ENCODE measurements around the gene IQGAP1.

IQGAP1 gene

DNA sequence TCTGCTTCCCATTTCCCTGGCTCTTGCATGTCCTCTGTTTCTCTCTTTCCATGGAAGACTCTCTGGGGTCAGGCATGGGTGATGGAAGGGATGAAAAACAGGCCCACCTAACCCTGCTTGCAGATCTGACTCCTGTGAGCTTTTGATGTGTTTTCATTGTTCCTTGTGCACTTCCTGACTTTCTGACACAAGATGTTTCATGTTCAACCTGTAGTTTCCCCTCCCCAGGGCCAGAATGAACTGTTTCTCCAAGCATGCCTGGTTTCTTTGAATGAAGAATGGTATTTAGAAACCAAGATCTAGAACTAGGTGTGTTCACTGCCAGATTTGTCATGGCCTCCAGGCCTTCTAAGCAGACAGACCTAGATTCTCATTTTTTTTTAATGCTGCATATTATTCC is 105.6 kb downstream of the IQGAP1 start:
- no peak for ATAC-seq
- no peak for TF ChIP-seq ESRRG (CRISPR knock-in tag; IDR thresholded peaks at IDR 0.05)
- no peak for TF ChIP-seq RARB (CRISPR knock-in tag; IDR thresholded peaks at IDR 0.05)
- no peak for TF ChIP-seq ZNF8 (CRISPR knock-in tag; IDR thresholded peaks at IDR 0.05)
- no peak for TF ChIP-seq OSR1 (CRISPR knock-in tag; IDR thresholded peaks at IDR 0.05)
- no peak for TF ChIP-seq ZNF70 (CRISPR knock-in tag; IDR thresholded peaks at IDR 0.05)
- TF ChIP-seq ZC3H10 (CRISPR knock-in tag; IDR thresholded peaks at IDR 0.05), result no peak
- no peak for TF ChIP-seq TCF4 (CRISPR knock-in tag; IDR thresholded peaks at IDR 0.05; ENCODE audit: borderline replicate concordance)
- TF ChIP-seq ISL1 (CRISPR knock-in tag; IDR thresholded peaks at IDR 0.05), result no peak
- TF ChIP-seq, protein P1, sequence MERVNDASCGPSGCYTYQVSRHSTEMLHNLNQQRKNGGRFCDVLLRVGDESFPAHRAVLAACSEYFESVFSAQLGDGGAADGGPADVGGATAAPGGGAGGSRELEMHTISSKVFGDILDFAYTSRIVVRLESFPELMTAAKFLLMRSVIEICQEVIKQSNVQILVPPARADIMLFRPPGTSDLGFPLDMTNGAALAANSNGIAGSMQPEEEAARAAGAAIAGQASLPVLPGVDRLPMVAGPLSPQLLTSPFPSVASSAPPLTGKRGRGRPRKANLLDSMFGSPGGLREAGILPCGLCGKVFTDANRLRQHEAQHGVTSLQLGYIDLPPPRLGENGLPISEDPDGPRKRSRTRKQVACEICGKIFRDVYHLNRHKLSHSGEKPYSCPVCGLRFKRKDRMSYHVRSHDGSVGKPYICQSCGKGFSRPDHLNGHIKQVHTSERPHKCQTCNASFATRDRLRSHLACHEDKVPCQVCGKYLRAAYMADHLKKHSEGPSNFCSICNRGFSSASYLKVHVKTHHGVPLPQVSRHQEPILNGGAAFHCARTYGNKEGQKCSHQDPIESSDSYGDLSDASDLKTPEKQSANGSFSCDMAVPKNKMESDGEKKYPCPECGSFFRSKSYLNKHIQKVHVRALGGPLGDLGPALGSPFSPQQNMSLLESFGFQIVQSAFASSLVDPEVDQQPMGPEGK (CRISPR knock-in tag; IDR thresholded peaks at IDR 0.05; ENCODE audit: borderline replicate concordance), result no peak
- TF ChIP-seq BACH2 (CRISPR knock-in tag; IDR thresholded peaks at IDR 0.05; ENCODE audit: borderline replicate concordance), result no peak
- TF ChIP-seq, protein P2, sequence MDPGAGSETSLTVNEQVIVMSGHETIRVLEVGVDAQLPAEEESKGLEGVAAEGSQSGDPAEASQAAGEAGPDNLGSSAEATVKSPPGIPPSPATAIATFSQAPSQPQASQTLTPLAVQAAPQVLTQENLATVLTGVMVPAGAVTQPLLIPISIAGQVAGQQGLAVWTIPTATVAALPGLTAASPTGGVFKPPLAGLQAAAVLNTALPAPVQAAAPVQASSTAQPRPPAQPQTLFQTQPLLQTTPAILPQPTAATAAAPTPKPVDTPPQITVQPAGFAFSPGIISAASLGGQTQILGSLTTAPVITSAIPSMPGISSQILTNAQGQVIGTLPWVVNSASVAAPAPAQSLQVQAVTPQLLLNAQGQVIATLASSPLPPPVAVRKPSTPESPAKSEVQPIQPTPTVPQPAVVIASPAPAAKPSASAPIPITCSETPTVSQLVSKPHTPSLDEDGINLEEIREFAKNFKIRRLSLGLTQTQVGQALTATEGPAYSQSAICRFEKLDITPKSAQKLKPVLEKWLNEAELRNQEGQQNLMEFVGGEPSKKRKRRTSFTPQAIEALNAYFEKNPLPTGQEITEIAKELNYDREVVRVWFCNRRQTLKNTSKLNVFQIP (CRISPR knock-in tag; IDR thresholded peaks at IDR 0.05; ENCODE audit: borderline replicate concordance, low read depth), result no peak
- TF ChIP-seq, protein P3, sequence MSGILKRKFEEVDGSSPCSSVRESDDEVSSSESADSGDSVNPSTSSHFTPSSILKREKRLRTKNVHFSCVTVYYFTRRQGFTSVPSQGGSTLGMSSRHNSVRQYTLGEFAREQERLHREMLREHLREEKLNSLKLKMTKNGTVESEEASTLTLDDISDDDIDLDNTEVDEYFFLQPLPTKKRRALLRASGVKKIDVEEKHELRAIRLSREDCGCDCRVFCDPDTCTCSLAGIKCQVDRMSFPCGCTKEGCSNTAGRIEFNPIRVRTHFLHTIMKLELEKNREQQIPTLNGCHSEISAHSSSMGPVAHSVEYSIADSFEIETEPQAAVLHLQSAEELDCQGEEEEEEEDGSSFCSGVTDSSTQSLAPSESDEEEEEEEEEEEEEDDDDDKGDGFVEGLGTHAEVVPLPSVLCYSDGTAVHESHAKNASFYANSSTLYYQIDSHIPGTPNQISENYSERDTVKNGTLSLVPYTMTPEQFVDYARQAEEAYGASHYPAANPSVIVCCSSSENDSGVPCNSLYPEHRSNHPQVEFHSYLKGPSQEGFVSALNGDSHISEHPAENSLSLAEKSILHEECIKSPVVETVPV (CRISPR knock-in tag; IDR thresholded peaks at IDR 0.05), result no peak
- TF ChIP-seq, protein P4, sequence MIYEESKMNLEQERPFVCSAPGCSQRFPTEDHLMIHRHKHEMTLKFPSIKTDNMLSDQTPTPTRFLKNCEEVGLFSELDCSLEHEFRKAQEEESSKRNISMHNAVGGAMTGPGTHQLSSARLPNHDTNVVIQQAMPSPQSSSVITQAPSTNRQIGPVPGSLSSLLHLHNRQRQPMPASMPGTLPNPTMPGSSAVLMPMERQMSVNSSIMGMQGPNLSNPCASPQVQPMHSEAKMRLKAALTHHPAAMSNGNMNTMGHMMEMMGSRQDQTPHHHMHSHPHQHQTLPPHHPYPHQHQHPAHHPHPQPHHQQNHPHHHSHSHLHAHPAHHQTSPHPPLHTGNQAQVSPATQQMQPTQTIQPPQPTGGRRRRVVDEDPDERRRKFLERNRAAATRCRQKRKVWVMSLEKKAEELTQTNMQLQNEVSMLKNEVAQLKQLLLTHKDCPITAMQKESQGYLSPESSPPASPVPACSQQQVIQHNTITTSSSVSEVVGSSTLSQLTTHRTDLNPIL (CRISPR knock-in tag; IDR thresholded peaks at IDR 0.05; ENCODE audit: low read depth), result no peak
- TF ChIP-seq CSDC2 (CRISPR knock-in tag; IDR thresholded peaks at IDR 0.05), result no peak
- no peak for TF ChIP-seq SNAI2 (CRISPR knock-in tag; IDR thresholded peaks at IDR 0.05)
- no peak for TF ChIP-seq GLIS3 (CRISPR knock-in tag; IDR thresholded peaks at IDR 0.05)
- TF ChIP-seq PPARA (CRISPR knock-in tag; IDR thresholded peaks at IDR 0.05; ENCODE audit: borderline replicate concordance), result no peak
- TF ChIP-seq ZNF565 (CRISPR knock-in tag; conservative IDR thresholded peaks at IDR 0.05; ENCODE audit: low read depth), result no peak
- TF ChIP-seq TOX (CRISPR knock-in tag; IDR thresholded peaks at IDR 0.05; ENCODE audit: borderline replicate concordance), result no peak
- TF ChIP-seq, protein P5, sequence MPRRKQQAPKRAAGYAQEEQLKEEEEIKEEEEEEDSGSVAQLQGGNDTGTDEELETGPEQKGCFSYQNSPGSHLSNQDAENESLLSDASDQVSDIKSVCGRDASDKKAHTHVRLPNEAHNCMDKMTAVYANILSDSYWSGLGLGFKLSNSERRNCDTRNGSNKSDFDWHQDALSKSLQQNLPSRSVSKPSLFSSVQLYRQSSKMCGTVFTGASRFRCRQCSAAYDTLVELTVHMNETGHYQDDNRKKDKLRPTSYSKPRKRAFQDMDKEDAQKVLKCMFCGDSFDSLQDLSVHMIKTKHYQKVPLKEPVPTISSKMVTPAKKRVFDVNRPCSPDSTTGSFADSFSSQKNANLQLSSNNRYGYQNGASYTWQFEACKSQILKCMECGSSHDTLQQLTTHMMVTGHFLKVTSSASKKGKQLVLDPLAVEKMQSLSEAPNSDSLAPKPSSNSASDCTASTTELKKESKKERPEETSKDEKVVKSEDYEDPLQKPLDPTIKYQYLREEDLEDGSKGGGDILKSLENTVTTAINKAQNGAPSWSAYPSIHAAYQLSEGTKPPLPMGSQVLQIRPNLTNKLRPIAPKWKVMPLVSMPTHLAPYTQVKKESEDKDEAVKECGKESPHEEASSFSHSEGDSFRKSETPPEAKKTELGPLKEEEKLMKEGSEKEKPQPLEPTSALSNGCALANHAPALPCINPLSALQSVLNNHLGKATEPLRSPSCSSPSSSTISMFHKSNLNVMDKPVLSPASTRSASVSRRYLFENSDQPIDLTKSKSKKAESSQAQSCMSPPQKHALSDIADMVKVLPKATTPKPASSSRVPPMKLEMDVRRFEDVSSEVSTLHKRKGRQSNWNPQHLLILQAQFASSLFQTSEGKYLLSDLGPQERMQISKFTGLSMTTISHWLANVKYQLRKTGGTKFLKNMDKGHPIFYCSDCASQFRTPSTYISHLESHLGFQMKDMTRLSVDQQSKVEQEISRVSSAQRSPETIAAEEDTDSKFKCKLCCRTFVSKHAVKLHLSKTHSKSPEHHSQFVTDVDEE (CRISPR knock-in tag; IDR thresholded peaks at IDR 0.05), result no peak

DNA sequence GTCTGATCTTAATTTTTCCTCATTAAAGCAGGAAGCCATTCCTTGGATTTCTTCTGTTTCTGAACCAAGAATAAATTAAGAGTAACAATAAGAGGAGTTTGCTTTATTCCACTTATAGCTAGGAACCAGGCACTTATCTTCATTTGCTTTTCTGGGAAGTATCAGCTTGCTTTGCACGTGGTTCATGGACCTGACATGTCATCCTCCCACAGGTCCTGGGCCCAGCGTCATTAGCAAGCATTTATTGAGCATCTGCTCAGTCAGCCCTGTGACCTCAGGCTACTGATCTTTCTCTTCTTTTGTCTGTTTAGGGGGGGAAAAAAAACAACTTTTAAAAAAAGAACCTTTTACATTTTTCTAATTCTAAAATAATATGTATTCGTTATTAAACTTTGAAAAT is 107.0 kb downstream of the IQGAP1 start:
- no peak for ATAC-seq
- TF ChIP-seq, protein P3 (CRISPR knock-in tag; IDR thresholded peaks at IDR 0.05), result no peak
- no peak for TF ChIP-seq RARB (CRISPR knock-in tag; IDR thresholded peaks at IDR 0.05)
- TF ChIP-seq TCF4 (CRISPR knock-in tag; IDR thresholded peaks at IDR 0.05; ENCODE audit: borderline replicate concordance), result no peak
- TF ChIP-seq CSDC2 (CRISPR knock-in tag; IDR thresholded peaks at IDR 0.05), result no peak
- no peak for TF ChIP-seq ZNF8 (CRISPR knock-in tag; IDR thresholded peaks at IDR 0.05)
- no peak for TF ChIP-seq SNAI2 (CRISPR knock-in tag; IDR thresholded peaks at IDR 0.05)
- no peak for TF ChIP-seq ISL1 (CRISPR knock-in tag; IDR thresholded peaks at IDR 0.05)
- no peak for TF ChIP-seq ESRRG (CRISPR knock-in tag; IDR thresholded peaks at IDR 0.05)
- TF ChIP-seq ZNF70 (CRISPR knock-in tag; IDR thresholded peaks at IDR 0.05), result no peak
- TF ChIP-seq, protein P4 (CRISPR knock-in tag; IDR thresholded peaks at IDR 0.05; ENCODE audit: low read depth), result no peak
